ENCODE results near the gene MYL3.
A peak's percentile ranks its signal among the peaks of the same experiment; 100 is the strongest.
"Not testable (repeated sequence)": the region's sequence is repeated elsewhere in the genome, so short reads cannot be mapped to it uniquely, and the experiment has no call there.

The MYL3 gene

DNA sequence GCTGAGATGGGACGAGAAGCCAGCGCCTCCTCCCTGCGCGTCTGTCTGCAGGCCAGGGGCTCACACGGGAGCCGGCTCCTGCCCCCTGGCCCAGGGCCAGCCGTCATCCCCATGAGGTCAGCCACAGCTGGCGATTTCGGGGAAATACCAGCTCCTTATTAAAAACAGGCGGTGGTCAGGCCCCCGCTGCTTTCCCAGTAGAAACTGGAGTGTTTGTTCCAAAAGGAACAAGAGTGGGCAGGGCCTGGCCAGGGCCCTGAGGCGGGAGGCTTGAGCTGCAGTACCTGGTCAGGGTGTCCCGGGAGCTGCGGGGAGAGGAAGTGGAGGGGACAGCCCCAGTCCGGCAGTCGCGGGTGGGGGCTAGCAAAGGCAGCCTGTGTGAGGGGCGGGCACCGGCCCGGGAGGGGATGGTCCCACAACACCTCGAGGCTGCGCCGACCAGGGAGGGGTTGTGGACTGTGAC lies 17.8 kb downstream of the MYL3 start:
- peak; percentile 39 for DNase-seq
- in situ Hi-C loops (cut with HindIII; ENCODE audit: low pct_ligation_motif_present, low pct_unique_long_range_greater_than_20kb, low sequenced_read_pairs): no loop called here

DNA sequence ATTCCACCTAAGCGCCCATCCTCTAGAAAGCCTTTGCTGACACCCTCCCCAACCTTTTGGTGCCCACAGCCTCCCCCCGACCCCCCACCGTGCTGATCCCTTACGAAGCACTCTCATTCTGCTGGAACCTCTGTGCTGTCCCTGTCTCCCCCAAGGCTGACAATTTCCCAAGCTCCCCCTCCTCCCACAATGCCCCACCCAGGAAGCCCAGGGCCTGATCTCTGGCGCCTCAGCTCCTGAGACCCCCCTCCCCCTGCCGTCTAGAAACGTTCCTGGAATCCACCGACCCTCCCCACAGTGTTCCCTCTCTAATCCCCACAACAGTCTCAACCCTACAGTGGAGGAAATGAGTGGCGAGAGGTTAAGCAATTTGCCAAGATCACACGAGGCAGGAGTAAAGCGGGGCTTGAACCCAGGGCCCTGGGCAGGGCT lies 18.3 kb downstream of the MYL3 start:
- DNase-seq: no peak
- in situ Hi-C loops (cut with HindIII; ENCODE audit: low pct_ligation_motif_present, low pct_unique_long_range_greater_than_20kb, low sequenced_read_pairs): no loop called here

DNA sequence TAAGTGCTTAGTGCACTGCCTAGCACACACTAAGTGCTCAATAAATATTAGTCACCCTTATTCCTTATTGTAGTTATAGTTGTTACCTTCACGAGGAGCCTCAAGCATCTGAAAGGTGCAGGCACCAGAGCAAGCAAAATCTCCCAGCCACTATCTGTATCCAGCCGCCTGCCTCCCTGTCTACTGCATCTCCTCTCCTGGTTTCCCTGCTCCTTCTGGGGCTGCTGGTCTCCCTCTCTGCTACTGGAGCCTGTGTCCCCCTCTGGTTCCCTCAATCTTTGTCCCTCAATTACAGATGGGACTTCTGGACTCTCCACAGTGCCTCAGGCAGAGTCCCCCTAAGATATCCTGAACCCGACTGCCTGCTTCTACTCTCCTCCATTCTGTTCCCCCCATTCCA lies 18.8 kb downstream of the MYL3 start:
- in situ Hi-C loops (cut with HindIII; ENCODE audit: low pct_ligation_motif_present, low pct_unique_long_range_greater_than_20kb, low sequenced_read_pairs): no loop called here
- no peak for DNase-seq

DNA sequence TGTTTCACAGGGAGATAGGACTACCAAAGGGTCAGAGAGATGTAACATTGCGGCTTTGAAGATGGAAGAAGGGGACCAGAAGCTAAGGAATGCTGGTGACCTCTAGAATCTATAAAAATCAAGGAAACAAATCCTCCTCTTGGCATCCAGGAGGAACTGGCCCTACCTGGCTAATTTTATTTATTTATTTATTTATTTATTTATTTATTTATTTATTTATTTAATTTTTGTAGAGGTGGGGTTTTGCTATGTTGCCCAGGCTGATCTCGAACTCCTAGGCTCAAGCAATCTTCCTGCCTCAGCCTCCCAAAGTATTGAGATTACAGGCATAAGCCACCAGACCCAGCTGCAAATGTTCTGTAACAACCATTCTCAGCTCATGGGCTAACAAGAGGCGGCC lies 19.7 kb downstream of the MYL3 start:
- no peak for DNase-seq
- in situ Hi-C loops (cut with HindIII; ENCODE audit: low pct_ligation_motif_present, low pct_unique_long_range_greater_than_20kb, low sequenced_read_pairs): no loop called here

DNA sequence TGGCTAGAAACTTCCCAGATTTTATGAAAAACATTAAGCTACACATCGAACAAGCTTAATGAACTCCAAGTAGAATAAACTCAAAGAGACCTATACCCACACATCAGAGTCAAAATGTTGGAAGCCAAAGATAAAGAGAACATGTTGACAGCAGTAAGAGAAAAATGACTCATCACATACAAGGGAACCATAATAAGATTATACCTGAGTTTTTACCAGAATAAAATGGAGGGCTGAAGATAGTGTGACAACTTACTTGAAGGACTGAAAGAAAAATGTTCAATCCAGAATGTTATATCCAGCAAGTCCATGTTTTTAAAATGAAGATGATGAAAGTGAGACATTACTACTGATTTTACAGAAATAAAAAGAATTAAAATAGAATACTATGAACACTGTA lies 22.8 kb downstream of the MYL3 start:
- no peak for DNase-seq
- in situ Hi-C loops (cut with HindIII; ENCODE audit: low pct_ligation_motif_present, low pct_unique_long_range_greater_than_20kb, low sequenced_read_pairs): no loop called here

GRCh38 chr3:46838301-46838700 lies 24.9 kb downstream of the MYL3 start:
- no peak for DNase-seq
- in situ Hi-C loops (cut with HindIII; ENCODE audit: low pct_ligation_motif_present, low pct_unique_long_range_greater_than_20kb, low sequenced_read_pairs): no loop called here

- in situ Hi-C loops (cut with HindIII; ENCODE audit: low pct_ligation_motif_present, low pct_unique_long_range_greater_than_20kb, low sequenced_read_pairs): no loop called here
- DNase-seq: no peak
Measured at GRCh38 chr3:46835491-46835890, 27.8 kb downstream of the MYL3 start.

DNA sequence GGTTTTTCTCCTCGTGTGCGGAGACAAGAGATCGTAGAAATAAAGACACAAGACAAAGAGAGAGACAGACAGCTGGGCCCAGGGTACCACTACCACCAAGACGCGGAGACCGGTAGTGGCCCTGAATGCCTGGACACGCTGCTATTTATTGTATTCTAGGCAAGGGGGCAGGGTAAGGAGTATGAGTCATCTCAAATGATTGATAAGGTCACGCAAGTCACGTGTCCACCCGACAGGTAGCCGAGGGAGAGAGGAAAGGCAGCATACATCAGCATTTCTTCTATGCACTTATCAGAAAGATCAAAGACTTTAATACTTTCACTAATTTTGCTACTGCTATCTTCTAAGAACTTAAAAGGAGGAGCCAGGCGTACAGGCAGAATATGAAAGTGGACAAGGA lies 28.2 kb downstream of the MYL3 start:
- DNase-seq: no peak
- in situ Hi-C loops (cut with HindIII; ENCODE audit: low pct_ligation_motif_present, low pct_unique_long_range_greater_than_20kb, low sequenced_read_pairs): no loop called here

GRCh38 chr3:46833346-46834300 lies 29.6 kb downstream of the MYL3 start:
- no peak for DNase-seq
- in situ Hi-C loops (cut with HindIII; ENCODE audit: low pct_ligation_motif_present, low pct_unique_long_range_greater_than_20kb, low sequenced_read_pairs): no loop called here

DNA sequence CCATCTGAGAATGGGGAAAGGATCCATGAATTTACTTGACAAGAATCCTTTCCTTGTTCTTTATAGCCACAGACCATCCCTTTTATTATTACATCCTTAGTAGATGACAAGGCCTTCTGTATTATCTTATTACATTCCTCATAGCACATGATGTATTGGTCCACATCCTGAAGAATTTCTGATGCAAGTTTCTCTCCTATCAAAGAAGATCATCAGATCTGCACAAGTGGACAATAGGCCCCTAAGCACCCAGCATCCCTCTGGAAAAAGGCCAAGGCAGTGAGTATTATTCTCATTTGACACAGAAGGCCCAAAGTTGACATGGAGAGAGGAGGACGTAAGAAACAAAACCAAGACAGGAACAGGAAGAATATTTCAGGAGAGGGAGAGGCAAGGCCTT lies 31.4 kb downstream of the MYL3 start:
- DNase-seq: no peak

GRCh38 chr3:46831316-46831715 lies 31.9 kb downstream of the MYL3 start:
- DNase-seq: no peak
- in situ Hi-C loops (cut with HindIII; ENCODE audit: low pct_ligation_motif_present, low pct_unique_long_range_greater_than_20kb, low sequenced_read_pairs): no loop called here

More for the DNA sequence above, 31.4 kb downstream of the MYL3 start:
- in situ Hi-C loops (cut with HindIII; ENCODE audit: low pct_ligation_motif_present, low pct_unique_long_range_greater_than_20kb, low sequenced_read_pairs): no loop called here

DNA sequence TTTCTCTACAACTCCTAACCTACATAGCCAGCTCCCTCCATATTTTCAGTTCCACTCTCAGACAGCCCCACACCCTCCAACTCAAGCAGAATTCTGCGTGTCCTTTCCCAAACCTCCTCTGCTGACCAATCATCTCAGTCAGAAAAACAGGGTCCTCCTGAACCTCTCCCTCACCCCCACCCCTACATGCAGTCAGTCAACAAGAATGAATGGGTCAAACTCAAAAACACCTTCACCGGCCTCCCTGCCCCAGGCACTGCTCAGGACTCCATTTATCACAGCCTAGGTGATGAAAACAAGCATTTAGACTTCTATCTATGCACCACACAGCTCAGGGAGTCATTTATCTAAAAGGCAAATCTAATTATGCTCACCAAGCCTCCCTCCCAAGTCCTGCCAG lies 32.4 kb downstream of the MYL3 start:
- no peak for DNase-seq
- in situ Hi-C loops (cut with HindIII; ENCODE audit: low pct_ligation_motif_present, low pct_unique_long_range_greater_than_20kb, low sequenced_read_pairs): no loop called here

DNA sequence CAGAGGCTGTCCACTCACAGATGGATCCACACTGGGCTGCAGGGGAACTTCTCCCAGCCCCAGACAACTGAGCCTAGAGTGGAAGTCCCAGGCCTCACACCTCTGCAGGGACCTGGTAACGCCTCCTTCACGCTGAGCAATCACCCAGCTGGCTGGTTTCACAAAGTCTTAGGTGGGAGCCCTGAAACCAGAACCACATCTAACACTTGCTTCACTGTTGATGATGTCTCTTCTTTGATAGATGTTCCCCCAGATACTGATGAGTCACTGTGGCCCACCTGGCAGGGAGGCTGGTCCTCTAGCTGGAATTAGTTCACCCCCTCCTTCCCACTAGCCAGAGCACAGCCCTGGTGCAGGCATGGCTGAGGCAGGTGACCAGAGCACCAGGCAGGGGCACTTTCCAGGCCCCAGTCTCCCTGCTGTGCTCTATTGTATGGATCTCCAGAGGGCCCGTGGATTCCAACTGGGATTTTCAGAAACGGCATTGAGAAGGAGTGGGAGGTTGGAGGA lies 33.5 kb downstream of the MYL3 start:
- in situ Hi-C loops (cut with HindIII; ENCODE audit: low pct_ligation_motif_present, low pct_unique_long_range_greater_than_20kb, low sequenced_read_pairs): no loop called here
- no peak for DNase-seq

DNA sequence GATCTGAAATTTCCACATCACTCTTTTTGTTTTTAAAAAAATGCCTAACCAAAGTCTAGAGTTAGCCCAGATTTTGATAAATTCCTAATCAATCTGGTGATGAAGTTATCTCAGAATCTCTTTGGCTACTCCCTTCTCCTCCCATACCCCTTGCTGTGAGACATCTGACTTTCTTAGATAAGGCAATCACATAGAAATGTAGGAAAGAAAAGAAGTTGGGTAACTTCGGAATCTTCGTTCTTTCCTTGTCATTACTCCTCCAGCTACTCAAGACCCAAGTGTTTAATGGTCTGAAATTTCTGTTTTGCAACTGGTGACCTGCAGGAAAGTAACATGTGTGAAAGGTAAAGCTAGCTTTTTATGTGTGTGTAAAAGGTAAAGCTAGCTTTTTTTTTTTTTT lies 37.8 kb downstream of the MYL3 start:
- in situ Hi-C loops (cut with HindIII; ENCODE audit: low pct_ligation_motif_present, low pct_unique_long_range_greater_than_20kb, low sequenced_read_pairs): no loop called here
- DNase-seq: no peak

DNA sequence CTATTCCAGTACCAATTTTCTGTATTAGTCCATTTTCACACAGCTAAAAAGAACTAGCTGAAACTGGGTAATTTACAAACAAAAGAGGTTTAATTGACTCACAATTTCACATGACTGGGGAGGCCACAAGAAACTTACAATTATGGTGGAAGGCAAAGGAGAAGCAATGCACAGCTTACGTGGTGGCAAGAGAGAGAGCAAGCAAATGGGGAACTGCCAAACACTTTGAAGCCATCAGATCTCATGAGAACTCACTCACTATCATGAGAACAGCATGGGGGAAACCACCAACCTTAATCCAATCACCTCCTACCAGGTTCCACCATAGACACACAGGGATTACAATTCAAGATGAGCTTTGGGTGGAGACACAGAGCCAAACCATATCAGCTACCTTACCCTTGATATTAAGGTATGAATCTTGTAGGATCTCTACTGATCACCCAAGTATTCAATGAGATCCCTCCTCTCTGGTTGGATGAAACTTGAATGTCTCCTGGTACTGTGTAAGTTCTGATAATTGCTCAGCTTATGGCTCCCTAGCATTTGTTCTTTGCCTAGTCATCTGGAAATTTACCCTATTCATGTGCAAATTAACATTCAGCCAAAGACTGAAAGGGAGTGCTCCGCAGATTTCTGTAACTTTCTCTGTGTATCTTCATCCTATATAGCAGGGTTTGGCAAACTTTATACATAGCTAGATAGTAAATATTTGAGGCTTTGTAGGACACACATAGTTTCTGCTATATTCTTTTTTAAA lies 38.9 kb downstream of the MYL3 start:
- no peak for DNase-seq
- in situ Hi-C loops (cut with HindIII; ENCODE audit: low pct_ligation_motif_present, low pct_unique_long_range_greater_than_20kb, low sequenced_read_pairs): no loop called here

- in situ Hi-C loops (cut with HindIII; ENCODE audit: low pct_ligation_motif_present, low pct_unique_long_range_greater_than_20kb, low sequenced_read_pairs); DNase-seq: not testable (repeated sequence)
Measured at GRCh38 chr3:46823314-46823713, 39.9 kb downstream of the MYL3 start.

GRCh38 chr3:46821553-46821952 lies 41.7 kb downstream of the MYL3 start:
- in situ Hi-C loops (cut with HindIII; ENCODE audit: low pct_ligation_motif_present, low pct_unique_long_range_greater_than_20kb, low sequenced_read_pairs): no loop called here
- no peak for DNase-seq

DNA sequence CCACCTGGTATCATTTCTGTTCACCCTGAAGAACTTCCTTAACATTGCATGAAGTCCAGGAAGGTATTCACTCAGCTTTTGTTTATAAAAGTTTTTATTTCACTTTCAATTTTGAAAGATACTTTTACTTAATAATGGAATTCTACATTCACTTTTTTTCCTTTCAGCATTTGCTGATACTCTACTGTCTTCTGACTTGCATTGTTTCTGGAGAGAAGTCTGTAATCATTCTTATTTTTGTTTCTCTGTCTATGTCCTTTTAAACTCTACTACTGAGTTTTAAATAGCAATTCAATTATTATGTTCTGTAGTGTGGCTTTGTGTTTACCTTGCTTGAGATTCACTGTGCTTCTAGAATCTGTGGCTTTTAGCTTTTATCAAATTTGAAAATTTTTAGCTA lies 42.4 kb downstream of the MYL3 start:
- DNase-seq: no peak
- in situ Hi-C loops (cut with HindIII; ENCODE audit: low pct_ligation_motif_present, low pct_unique_long_range_greater_than_20kb, low sequenced_read_pairs): no loop called here

- no peak for DNase-seq
- in situ Hi-C loops (cut with HindIII; ENCODE audit: low pct_ligation_motif_present, low pct_unique_long_range_greater_than_20kb, low sequenced_read_pairs): no loop called here
Measured at GRCh38 chr3:46812237-46812791, 50.9 kb downstream of the MYL3 start.

All from ACHN (cell line).